ENCODE measurements around the gene KDM2B.

The KDM2B gene

DNA sequence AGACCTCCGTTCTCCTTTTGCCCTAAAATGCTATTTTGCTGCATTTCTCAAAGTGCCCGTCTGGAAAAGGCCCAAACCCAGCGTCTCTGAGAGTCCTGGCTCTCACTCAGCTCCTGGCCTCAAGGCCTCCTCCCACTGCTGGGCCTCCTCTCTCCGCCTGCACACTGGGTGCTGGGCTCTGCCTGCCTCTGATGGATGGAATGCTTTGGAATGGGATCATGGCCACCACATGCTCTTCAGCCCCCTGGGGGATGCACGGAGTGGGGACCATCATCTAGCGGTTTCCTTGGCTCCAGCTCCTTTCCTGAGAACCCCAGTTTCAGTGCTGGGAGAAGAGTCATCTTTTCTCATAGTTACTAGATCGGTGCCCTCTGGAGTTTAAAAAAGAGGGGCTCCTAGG, 65.2 kb downstream of the KDM2B start:
- no peak for TF ChIP-seq CTCF (IDR thresholded peaks at IDR 0.05; ENCODE audit: extremely low read depth, missing control alignments)
- no peak for DNase-seq (ENCODE audit: low spot score)

DNA sequence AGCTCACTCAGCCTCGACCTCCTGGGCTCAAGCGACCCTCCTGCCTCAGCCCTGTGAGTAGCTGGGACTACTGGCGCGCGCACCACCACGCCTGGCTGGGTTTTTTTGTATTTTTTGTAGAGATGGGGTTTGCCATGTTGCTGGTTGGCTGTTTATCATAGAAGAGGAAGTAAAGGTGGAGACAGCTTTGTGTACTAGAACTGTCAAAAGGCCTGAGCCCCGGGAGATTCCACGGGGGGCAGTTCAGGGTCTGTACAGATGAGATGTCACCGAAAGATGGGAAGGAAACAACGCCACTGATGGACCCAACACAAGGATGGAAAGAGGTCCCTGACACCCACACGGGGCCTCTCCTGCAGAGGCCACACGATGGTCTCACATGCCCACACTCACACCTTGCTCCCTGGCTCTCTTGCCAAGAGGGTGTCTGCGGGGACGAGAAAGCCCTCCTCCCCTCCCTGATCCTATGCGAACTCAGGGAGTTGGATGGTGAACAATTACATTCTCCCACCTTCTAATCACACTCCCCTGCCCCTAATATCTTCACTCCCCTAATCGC, 66.6 kb downstream of the KDM2B start:
- TF ChIP-seq CTCF (IDR thresholded peaks at IDR 0.05; ENCODE audit: extremely low read depth, missing control alignments): no peak
- peak; percentile 66 for DNase-seq (ENCODE audit: low spot score)

DNA sequence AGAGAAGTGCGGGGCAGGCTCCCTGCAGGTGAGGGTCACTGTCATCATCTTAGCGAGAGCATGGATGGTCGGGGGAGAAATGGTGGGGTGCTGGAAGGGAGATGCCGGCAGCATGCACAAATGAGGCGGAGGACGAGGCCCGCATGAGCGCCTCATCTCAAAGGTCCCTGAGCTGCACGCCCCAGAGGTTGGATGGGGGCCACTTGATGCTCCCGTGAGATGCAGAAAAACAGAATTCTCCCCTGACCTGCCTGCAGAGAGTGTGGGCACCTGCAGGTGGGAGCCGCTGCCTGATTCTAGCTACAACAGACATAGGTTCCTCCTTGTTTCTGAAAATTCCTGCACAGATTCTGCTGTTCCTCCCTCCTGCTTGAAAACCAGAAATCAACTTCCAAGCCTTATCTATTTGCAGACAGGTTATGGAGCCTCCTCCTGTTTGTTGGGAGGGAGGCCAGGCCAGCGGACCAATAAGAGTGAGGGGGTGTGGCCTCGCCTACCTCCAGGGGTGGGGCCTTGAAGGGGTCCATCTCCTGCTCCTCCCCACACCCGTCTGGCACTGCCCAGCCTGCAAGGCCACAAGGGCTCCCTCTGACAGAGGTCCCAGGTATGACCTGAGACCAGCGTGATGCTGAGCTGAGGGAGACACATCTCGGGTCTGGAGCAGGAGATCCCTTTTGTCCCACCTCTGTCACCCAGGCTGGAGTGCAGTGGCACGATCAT, 67.2 kb downstream of the KDM2B start:
- no peak for TF ChIP-seq CTCF (IDR thresholded peaks at IDR 0.05; ENCODE audit: extremely low read depth, missing control alignments)
- peak; percentile 84 for DNase-seq (ENCODE audit: low spot score)

GRCh38 chr12:121512561-121512960, 68.3 kb downstream of the KDM2B start:
- TF ChIP-seq CTCF (IDR thresholded peaks at IDR 0.05; ENCODE audit: extremely low read depth, missing control alignments): no peak
- DNase-seq (ENCODE audit: low spot score): no peak

DNA sequence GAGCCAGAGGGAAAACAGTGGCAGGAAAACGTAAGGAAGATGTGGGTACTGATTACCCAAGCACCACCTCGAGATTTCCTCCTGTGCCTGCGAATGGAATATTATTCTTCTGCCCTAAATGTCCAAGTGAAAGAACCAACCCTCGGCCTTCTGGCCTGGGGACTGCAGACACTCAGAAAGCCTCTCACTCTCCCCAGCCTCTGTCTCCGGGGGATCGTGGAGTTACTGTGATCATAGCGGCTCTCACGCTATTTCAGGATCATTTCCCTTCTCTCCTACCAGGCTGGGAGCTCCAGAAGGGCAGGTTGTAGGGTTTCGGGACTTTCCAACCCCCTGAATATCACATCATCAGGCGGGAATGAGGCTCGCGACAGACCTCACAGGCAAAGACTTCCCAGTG, 68.9 kb downstream of the KDM2B start:
- DNase-seq (ENCODE audit: low spot score): no peak

DNA sequence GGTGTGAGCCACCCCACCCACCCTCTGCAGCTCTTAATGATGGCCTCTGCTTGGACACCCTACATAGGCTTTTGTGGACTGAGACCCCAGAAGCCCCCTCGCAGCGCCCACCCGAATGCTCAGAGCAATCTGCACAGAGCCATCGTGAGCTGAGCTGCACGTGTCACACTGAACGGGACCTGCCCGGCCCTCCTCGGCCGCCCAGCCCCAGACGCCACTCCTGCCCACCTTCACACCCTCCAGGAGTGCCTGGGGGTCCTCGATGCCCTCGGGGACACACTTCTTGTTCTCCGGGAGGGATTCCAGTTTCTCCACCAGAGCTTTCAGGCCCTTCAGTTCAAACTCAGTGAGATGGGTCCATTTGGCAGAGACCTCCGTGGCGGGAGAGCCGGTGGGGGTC, 71.5 kb downstream of the KDM2B start:
- DNase-seq (ENCODE audit: low spot score): no peak
- no peak for TF ChIP-seq CTCF (IDR thresholded peaks at IDR 0.05; ENCODE audit: extremely low read depth, missing control alignments)

More for the DNA sequence above, 68.9 kb downstream of the KDM2B start:
- TF ChIP-seq CTCF (IDR thresholded peaks at IDR 0.05; ENCODE audit: extremely low read depth, missing control alignments): no peak

DNA sequence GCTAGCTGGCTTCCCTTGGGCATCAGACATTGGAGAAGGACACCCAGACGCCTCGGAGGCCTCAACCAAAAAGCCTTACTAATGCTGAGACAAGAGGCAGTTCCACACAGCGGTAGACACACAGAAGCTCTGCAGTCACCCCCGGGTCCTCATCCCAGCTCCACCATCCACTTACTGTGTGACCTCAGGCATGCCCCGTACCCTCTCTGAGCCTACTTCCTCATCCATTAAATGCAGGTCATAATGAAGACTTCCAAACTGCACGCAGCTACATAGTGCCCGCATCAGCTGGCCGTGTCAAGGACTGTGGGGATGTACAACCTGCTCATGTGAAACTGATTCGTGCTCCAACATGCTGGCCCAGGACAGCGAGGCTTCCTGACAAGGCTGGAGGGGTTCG, 72.3 kb downstream of the KDM2B start:
- no peak for DNase-seq (ENCODE audit: low spot score)
- TF ChIP-seq CTCF (IDR thresholded peaks at IDR 0.05; ENCODE audit: extremely low read depth, missing control alignments): no peak

Measured in GM20000 (cell line).